ENCODE results near the gene SQOR.

- TF ChIP-seq CTCF (IDR thresholded peaks at IDR 0.05) (no peak), EP300 (IDR thresholded peaks at IDR 0.05) (no peak)
Measured at GRCh38 chr15:45587863-45588170, 47.0 kb upstream of the SQOR start.

Data from gastroesophageal sphincter (tissue), 3 donors.